Ovary (tissue), 9 donors: ENCODE data around the gene SLC46A1. TPM values are rescaled to one million over a fixed set of nuclear protein-coding genes. Genes with fewer than 3 reads are reported as not detected.

Experiments
- DNase-seq, 5 donors: peaks; one replicate each; pipeline ENCODE4 v3.0.0-alpha.2; 2019 to 2020
- H3K27ac ChIP-seq, 2 donors: fragments of 200-600 bp; one replicate each; pipeline versions ENCODE4 v1.5.1 to v1.8.0; 2019 to 2022
- H3K27me3 ChIP-seq: fragments of 200-600 bp; one replicate; pipeline ENCODE4 v1.8.0; 2022
- H3K36me3 ChIP-seq: fragments of 200-600 bp; sonication (generic); one replicate; pipeline ENCODE4 v1.5.1; 2019
- H3K4me1 ChIP-seq: one replicate; pipeline ENCODE4 v1.8.1; 2013; ENCODE audit warnings: mild to moderate bottlenecking, moderate library complexity; ENCODE audit not compliant: insufficient read depth
- H3K4me3 ChIP-seq: fragments of 200-600 bp; sonication (generic); one replicate; pipeline ENCODE4 v1.5.1; 2017
- H3K9me3 ChIP-seq, 2 donors: fragments of 200-600 bp in 1 of 2; sonication (generic) in 1 of 2; one replicate each; pipeline versions ENCODE4 v1.5.1 to v1.8.1; 2013 to 2019; ENCODE audit warnings: mild to moderate bottlenecking in 1 of 2, moderate library complexity in 1 of 2
- EP300 ChIP-seq: sonication (generic); formaldehyde crosslinking; IDR thresholded peaks from one replicate; pipeline ENCODE4 v1.6.1; 2017; ENCODE audit warnings: antibody characterized with exemption
- POLR2A ChIP-seq: fragments of 450-650 bp; IDR thresholded peaks from one replicate; pipeline ENCODE4 v1.6.1; 2017; ENCODE audit warnings: antibody characterized with exemption, mild to moderate bottlenecking, moderate library complexity
- WGBS, 3 donors: extraction: QIAGEN DNeasy Blood & Tissue Kit in 1 of 3; methylation state at CpG; one replicate each; pipeline versions ENCODE4 v1.1.5 to v1.1.7; 2013 to 2017; 5-methylcytosine and 5-hydroxymethylcytosine counted together
- intact Hi-C, 4 donors: fragments of 100-400 bp; cut with DNase I; formaldehyde crosslinking; loops; one replicate each; pipeline versions ENCODE4 v1.11.0 to v1.15.1; 2022 to 2023
- polyA plus RNA-seq, 2 donors: library from polyadenylated mRNA; stranded (reverse); fragments of 200-250 nt in 1 of 2; fragments of 350-450 nt in 1 of 2; fragmentation: Illumina TruSeq in 1 of 2; extraction: RNeasy Lipid Tissue Mini Kit (QIAGEN cat#74804) in 1 of 2; gene quantifications; one replicate each; pipeline ENCODE4 v1.2.3, GENCODE V29; 2013 to 2014
- total RNA-seq, 7 donors: library from RNA; depleted of rRNA in 2 of 7; stranded (reverse); fragments of >200 nt in 2 of 7; fragmentation: NEBNext Ultra II Directional in 3 of 7; extraction: Animal tissue kit (Norgen Biotek cat#: 25700) in 3 of 7; gene quantifications; one replicate each; pipeline versions ENCODE4 v1.1.0 to v1.2.4, GENCODE V29; 2016 to 2023
- TF ChIP-seq, protein P1 (sequence below), 3 donors: fragments of 450-650 bp in 2 of 3; fragments of 200-600 bp in 1 of 3; IDR thresholded peaks; one replicate each; pipeline versions ENCODE4 v1.5.1 to v1.8.0; 2016 to 2022; ENCODE audit warnings: antibody characterized with exemption in 3 of 3, mild to moderate bottlenecking in 1 of 3
- donor health status: DM: no; HTN: no; CAD: no; lungs with moderate emphysema.
- donor health status: DM: no; HTN: no; CAD: no.
- donor health status: Bipolar disorder and iron deficiency.
- donor health status: DM: yes; HTN: yes; CAD: no.
- donor health status: DM: no; HTN: no; CAD: no.
- donor health status: DM: yes; HTN: yes; CAD: no.

Gene SLC46A1
- total and polyA plus RNA-seq, 9 donors, result 4.0 to 32.2 (median 12.2) TPM

- H3K9me3 ChIP-seq, result no peaks in the 10 kb centered on the region
- peak in 1 of 5 donors; percentile 6 for DNase-seq
- no peaks in the 10 kb centered on the region for H3K36me3 ChIP-seq
- H3K4me1 ChIP-seq, result no peaks in the 10 kb centered on the region
- WGBS, 3 donors, result 85 to 89% (median 88%) methylated on average over 10 of the region's 10 CpGs
- no peak overlapping the region for H3K27ac ChIP-seq
- TF ChIP-seq, protein P1, sequence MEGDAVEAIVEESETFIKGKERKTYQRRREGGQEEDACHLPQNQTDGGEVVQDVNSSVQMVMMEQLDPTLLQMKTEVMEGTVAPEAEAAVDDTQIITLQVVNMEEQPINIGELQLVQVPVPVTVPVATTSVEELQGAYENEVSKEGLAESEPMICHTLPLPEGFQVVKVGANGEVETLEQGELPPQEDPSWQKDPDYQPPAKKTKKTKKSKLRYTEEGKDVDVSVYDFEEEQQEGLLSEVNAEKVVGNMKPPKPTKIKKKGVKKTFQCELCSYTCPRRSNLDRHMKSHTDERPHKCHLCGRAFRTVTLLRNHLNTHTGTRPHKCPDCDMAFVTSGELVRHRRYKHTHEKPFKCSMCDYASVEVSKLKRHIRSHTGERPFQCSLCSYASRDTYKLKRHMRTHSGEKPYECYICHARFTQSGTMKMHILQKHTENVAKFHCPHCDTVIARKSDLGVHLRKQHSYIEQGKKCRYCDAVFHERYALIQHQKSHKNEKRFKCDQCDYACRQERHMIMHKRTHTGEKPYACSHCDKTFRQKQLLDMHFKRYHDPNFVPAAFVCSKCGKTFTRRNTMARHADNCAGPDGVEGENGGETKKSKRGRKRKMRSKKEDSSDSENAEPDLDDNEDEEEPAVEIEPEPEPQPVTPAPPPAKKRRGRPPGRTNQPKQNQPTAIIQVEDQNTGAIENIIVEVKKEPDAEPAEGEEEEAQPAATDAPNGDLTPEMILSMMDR (IDR thresholded peaks at IDR 0.05), result no peak
- TF ChIP-seq POLR2A (no peak), EP300 (no peak)
- intact Hi-C loops, result no loop called here
- no peak overlapping the region for H3K4me3 ChIP-seq
- no peaks in the 10 kb centered on the region for H3K27me3 ChIP-seq
These were observed 25.9 kb downstream of the SLC46A1 start for GRCh38 chr17:28379814-28380801.

DNA sequence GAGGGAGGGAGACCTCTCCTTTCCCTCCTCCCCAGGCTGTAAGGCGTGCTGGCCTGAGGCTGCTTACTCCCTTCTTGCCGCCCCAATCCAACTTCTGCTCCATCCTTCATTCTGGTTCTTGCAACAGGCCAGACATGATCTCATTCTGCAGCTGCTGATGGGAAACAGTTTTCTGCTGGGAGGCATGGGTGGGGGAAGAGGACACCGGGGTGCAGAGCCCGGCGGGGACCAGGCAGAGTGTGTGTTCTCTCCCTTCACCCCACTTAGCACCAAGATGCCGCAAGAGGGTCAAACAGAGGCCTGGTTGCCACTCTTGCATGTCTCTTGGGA lies 33.1 kb downstream of the SLC46A1 start:
- DNase-seq, result no peak
- intact Hi-C loops, result loop anchor here in 1 of 4 donors (2.0 kb wide), 1 partner anchor 20 kb away; no protein-coding TSS in a partner anchor
- WGBS, 3 donors, result 78 to 84% (median 79%) methylated on average over 6 of the region's 6 CpGs
- Histone ChIP-seq H3K9me3 (no peaks in the 10 kb centered on the region), H3K36me3 (no peaks in the 10 kb centered on the region), H3K4me3 (no peak overlapping the region), H3K4me1 (peaks cover 7% of the 10 kb centered on the region), H3K27me3 (no peaks in the 10 kb centered on the region), H3K27ac (no peak overlapping the region)
- TF ChIP-seq EP300 (no peak), POLR2A (no peak)
- TF ChIP-seq, protein P1 (IDR thresholded peaks at IDR 0.05), result no peak

- intact Hi-C loops, result loop anchor here in 1 of 4 donors (2.0 kb wide), 1 partner anchor 20 kb away; no protein-coding TSS in a partner anchor
- DNase-seq, result peak in 2 of 5 donors; percentile 48 to 58
These were observed 33.6 kb downstream of the SLC46A1 start for GRCh38 chr17:28372203-28372944.

More at GRCh38 chr17:28372203-28372944, 33.6 kb downstream of the SLC46A1 start:
- H3K36me3 ChIP-seq, result no peaks in the 10 kb centered on the region
- peak overlapping the region; percentile 58 for H3K4me3 ChIP-seq
- peaks cover 7% of the 10 kb centered on the region for H3K4me1 ChIP-seq
- H3K9me3 ChIP-seq, result no peaks in the 10 kb centered on the region
- H3K27me3 ChIP-seq, result no peaks in the 10 kb centered on the region
- peak overlapping the region in 1 of 2 donors; percentile 69 for H3K27ac ChIP-seq
- 6 to 8% (median 6%) methylated on average over 39 to 53 of the region's 53 CpGs for WGBS, 3 donors
- TF ChIP-seq, protein P1 (IDR thresholded peaks at IDR 0.05), result no peak
- TF ChIP-seq POLR2A (no peak), EP300 (no peak)
